Activated gamma-delta T cell (primary cell): Measurements from ENCODE around the gene CCSER1.

Experiments
- DNase-seq: peaks from one replicate; lab custom pipeline; 2025; lab: John Stamatoyannopoulos, UW

The CCSER1 gene

GRCh38 chr4:90198086-90198847, 71.1 kb downstream of the CCSER1 start:
- no peak for DNase-seq

GRCh38 chr4:90207887-90208454, 80.8 kb downstream of the CCSER1 start:
- no peak for DNase-seq

- DNase-seq = no peak
Observed at GRCh38 chr4:90209922-90210321, 82.7 kb downstream of the CCSER1 start.

- DNase-seq = no peak
Observed at GRCh38 chr4:90211174-90211573, 84.0 kb downstream of the CCSER1 start.

GRCh38 chr4:90215286-90215685, 88.1 kb downstream of the CCSER1 start:
- DNase-seq = no peak

- DNase-seq = no peak
Observed at GRCh38 chr4:90219822-90220221, 92.6 kb downstream of the CCSER1 start.

- DNase-seq = no peak
Observed at GRCh38 chr4:90220459-90220858, 93.3 kb downstream of the CCSER1 start.

GRCh38 chr4:90226734-90227133, 99.5 kb downstream of the CCSER1 start:
- DNase-seq = no peak

- DNase-seq = no peak
Observed at GRCh38 chr4:90227177-90227576, 100.0 kb downstream of the CCSER1 start.

- DNase-seq = no peak
Observed at GRCh38 chr4:90234916-90235547, 107.8 kb downstream of the CCSER1 start.

GRCh38 chr4:90237751-90238530, 110.7 kb downstream of the CCSER1 start:
- DNase-seq = no peak

GRCh38 chr4:90240333-90240732, 113.1 kb downstream of the CCSER1 start:
- no peak for DNase-seq

- no peak for DNase-seq
Observed at GRCh38 chr4:90241008-90241407, 113.8 kb downstream of the CCSER1 start.

GRCh38 chr4:90245837-90246236, 118.6 kb downstream of the CCSER1 start:
- no peak for DNase-seq

GRCh38 chr4:90246816-90247215, 119.6 kb downstream of the CCSER1 start:
- DNase-seq = no peak

- no peak for DNase-seq
Observed at GRCh38 chr4:90254357-90254756, 127.2 kb downstream of the CCSER1 start.

GRCh38 chr4:90274175-90274574, 147.0 kb downstream of the CCSER1 start:
- no peak for DNase-seq

- no peak for DNase-seq
Observed at GRCh38 chr4:90280954-90281353, 153.8 kb downstream of the CCSER1 start.

- DNase-seq = no peak
Observed at GRCh38 chr4:90281541-90282355, 154.6 kb downstream of the CCSER1 start.

GRCh38 chr4:90290345-90290744, 163.2 kb downstream of the CCSER1 start:
- no peak for DNase-seq

- no peak for DNase-seq
Observed at GRCh38 chr4:90292438-90292837, 165.2 kb downstream of the CCSER1 start.

GRCh38 chr4:90293320-90293719, 166.1 kb downstream of the CCSER1 start:
- no peak for DNase-seq
